Transverse colon (tissue), 4 donors: ENCODE data around the gene RPS27L.

ENCODE experiments used
- CTCF ChIP-seq, 5 experiments: fragments of 200-600 bp in 3 of 5; fragments of 450-650 bp in 2 of 5; sonication (generic) in 3 of 5; IDR thresholded peaks; 1 replicate in 2 of 5; 2 replicates in 3 of 5; pipeline ENCODE4 v1.5.1; 2016 to 2017; ENCODE audit warnings: antibody characterized with exemption in 5 of 5, inconsistent platforms in 3 of 5, mild to moderate bottlenecking in 2 of 5, moderate library complexity in 1 of 5
- POLR2AphosphoS5 ChIP-seq, 3 donors: sonication (generic); formaldehyde crosslinking; IDR thresholded peaks; one replicate each; pipeline ENCODE4 v1.6.1; 2016; ENCODE audit warnings: antibody characterized with exemption in 3 of 3

DNA sequence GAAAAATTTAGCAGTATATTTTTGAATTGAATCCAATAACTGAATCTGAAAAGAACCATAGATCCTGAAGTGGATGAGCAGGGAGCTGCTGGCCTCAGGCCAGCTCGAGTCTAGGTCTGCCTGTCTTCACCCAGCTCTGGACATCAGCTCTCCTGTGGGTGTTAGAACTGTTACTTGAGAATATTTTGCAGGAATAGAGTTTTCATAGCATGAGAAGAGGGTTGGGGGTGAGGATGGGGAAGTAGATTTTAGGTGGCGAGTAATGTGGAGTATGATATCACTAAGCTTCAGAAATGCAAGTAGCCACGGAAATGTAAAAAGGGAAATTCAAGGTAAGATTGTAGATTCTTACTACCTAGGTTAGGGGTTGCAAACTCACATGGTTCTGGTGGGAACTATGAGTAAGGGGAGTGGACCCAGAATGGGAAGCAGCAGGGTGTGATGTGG lies 38.3 kb upstream of the RPS27L start:
- TF ChIP-seq CTCF (IDR thresholded peaks at IDR 0.05) (no peak), POLR2AphosphoS5 (IDR thresholded peaks at IDR 0.05) (no peak)
